HepG2 (cell line): ENCODE measurements around the gene ZNF546. TPM values are rescaled to one million over a fixed set of nuclear protein-coding genes. Genes with fewer than 3 reads are reported as not detected.

Experiments used
- ATAC-seq: fragments of 200-7000 bp; cut with Tn5 transposase; 3 replicates; pipeline ENCODE4 v1.9.1; 2020; ENCODE audit warnings: mild to moderate bottlenecking, moderate library complexity
- BruUV-seq: library from RNA; stranded (reverse); fragments of 400-500 nt; replicated peaks from 2 replicates; lab custom pipeline; 2021; lab: Mats Ljungman, UMichigan
- CTCF ChIA-PET: fragments of 300-600 bp; formaldehyde crosslinking; extraction: SDS; loops from one replicate; lab custom pipeline; 2021; ENCODE audit warnings: low total read pairs, inconsistent platforms, low intra/inter-chr PET ratio; lab: Yijun Ruan, JAX
- POLR2A ChIA-PET: fragments of 350-600 bp; sonication (Branson Sonifier 250); formaldehyde crosslinking; loops from one replicate; lab custom pipeline; 2020; ENCODE audit warnings: antibody characterized with exemption, inconsistent platforms; lab: Yijun Ruan, JAX
- DNase-seq: peaks from one replicate; pipeline ENCODE4 v3.0.0-alpha.2; 2015; ENCODE audit warnings: low spot score
- FAIRE-seq: peaks from 3 replicates; lab custom pipeline; 2011; peaks lifted over from hg19 to GRCh38; lab: Jason Lieb, UNC
- H2AFZ ChIP-seq: one replicate; pipeline ENCODE4 v1.6.1; 2011; ENCODE audit warnings: low read length, inconsistent platforms
- H3K27ac ChIP-seq: fragments of 300-600 bp; 3 replicates; pipeline ENCODE4 v1.8.0; 2011; ENCODE audit warnings: mixed run types, mild to moderate bottlenecking, mixed read lengths, low read length, inconsistent platforms; ENCODE audit not compliant: insufficient read depth; ENCODE audit errors: extremely low read length
- H3K27me3 ChIP-seq, 2 experiments: fragments of 200-600 bp in 1 of 2; 2 replicates in 1 of 2; 3 replicates in 1 of 2; pipeline versions ENCODE4 v1.6.0 to v1.8.0; 2011; ENCODE audit warnings: low read length in 2 of 2, mild to moderate bottlenecking in 2 of 2, moderate library complexity in 2 of 2, inconsistent platforms in 1 of 2; ENCODE audit not compliant: insufficient read depth in 2 of 2, control insufficient read depth in 1 of 2
- H3K36me3 ChIP-seq, 2 experiments: fragments of 200-600 bp in 1 of 2; replicated peaks in 1 of 2; 2 replicates in 1 of 2; 3 replicates in 1 of 2; pipeline versions ENCODE4 v1.5.1 to v1.8.0; 2011; ENCODE audit warnings: low read length in 2 of 2, inconsistent platforms in 1 of 2; ENCODE audit not compliant: insufficient read depth in 2 of 2, control insufficient read depth in 1 of 2
- H3K4me1 ChIP-seq: 2 replicates; pipeline ENCODE4 v1.5.1; 2012; ENCODE audit warnings: low read length, inconsistent platforms; ENCODE audit not compliant: insufficient read depth
- H3K4me2 ChIP-seq: 2 replicates; pipeline ENCODE4 v1.6.0; 2011; ENCODE audit warnings: low read depth, low read length, inconsistent platforms
- H3K4me3 ChIP-seq, 3 experiments: fragments of 200-600 bp in 1 of 3; sonication (generic), shearing (Covaris generic) in 1 of 3; replicated peaks in 1 of 3; 2 replicates each; pipeline ENCODE4 v1.5.1; 2011 to 2016; ENCODE audit warnings: low read length in 3 of 3, inconsistent platforms in 2 of 3, low read depth in 2 of 3, mild to moderate bottlenecking in 2 of 3, control low read depth in 1 of 3, mixed read lengths in 1 of 3; ENCODE audit not compliant: insufficient read depth in 1 of 3
- H3K79me2 ChIP-seq: one replicate; pipeline ENCODE4 v1.6.1; 2011; ENCODE audit warnings: low read length, inconsistent platforms; ENCODE audit not compliant: insufficient read depth
- H3K9ac ChIP-seq: 2 replicates; pipeline ENCODE4 v1.6.0; 2011; ENCODE audit warnings: mild to moderate bottlenecking, low read depth, low read length, inconsistent platforms; ENCODE audit not compliant: insufficient read depth
- H3K9me3 ChIP-seq: 2 replicates; pipeline ENCODE4 v1.5.1; 2012; ENCODE audit warnings: mild to moderate bottlenecking, low read length
- H4K20me1 ChIP-seq: 2 replicates; pipeline ENCODE4 v1.6.0; 2011; ENCODE audit warnings: inconsistent platforms, mild to moderate bottlenecking, low read length, moderate library complexity; ENCODE audit not compliant: insufficient read depth
- BRD4 ChIP-seq: sonication (generic); formaldehyde crosslinking; IDR thresholded peaks from 2 replicates; pipeline ENCODE4 v1.4.0; 2020; ENCODE audit warnings: missing genetic modification reagents
- NCOR1 ChIP-seq: fragments of 200-600 bp; sonication (generic); IDR thresholded peaks from 2 replicates; pipeline ENCODE4 v1.7.0; 2017; ENCODE audit warnings: antibody characterized with exemption, low read length, borderline replicate concordance
- POGK ChIP-seq: sonication (generic); formaldehyde crosslinking; conservative IDR thresholded peaks from 2 replicates; pipeline ENCODE4 v1.8.0; 2022; ENCODE audit warnings: mild to moderate bottlenecking, moderate library complexity, missing genetic modification reagents
- SP140L ChIP-seq: sonication (generic); formaldehyde crosslinking; IDR thresholded peaks from 2 replicates; pipeline ENCODE4 v1.4.0; 2020; ENCODE audit warnings: missing genetic modification reagents, borderline replicate concordance
- TEAD3 ChIP-seq: optimal IDR thresholded peaks from 2 replicates; pipeline ENCODE3; 2016; ENCODE audit warnings: borderline replicate concordance
- ZNF317 ChIP-seq: sonication (generic); formaldehyde crosslinking; IDR thresholded peaks from 2 replicates; pipeline ENCODE4 v1.5.0; 2020; ENCODE audit warnings: mild to moderate bottlenecking, missing genetic modification reagents
- ZNF546 ChIP-seq: sonication (generic); formaldehyde crosslinking; conservative IDR thresholded peaks from 2 replicates; pipeline ENCODE4 v1.8.1; 2023; ENCODE audit warnings: mild to moderate bottlenecking, missing genetic modification reagents
- ZNF572 ChIP-seq: sonication (generic); formaldehyde crosslinking; IDR thresholded peaks from 2 replicates; pipeline ENCODE4 v1.5.1; 2020; ENCODE audit warnings: mild to moderate bottlenecking, missing genetic modification reagents
- ZNF704 ChIP-seq: sonication (generic); formaldehyde crosslinking; IDR thresholded peaks from 2 replicates; pipeline ENCODE4 v1.8.1; 2023; ENCODE audit warnings: mild to moderate bottlenecking, inconsistent platforms, moderate library complexity, missing genetic modification reagents, borderline replicate concordance
- ZNF775 ChIP-seq: sonication (generic); formaldehyde crosslinking; IDR thresholded peaks from 2 replicates; pipeline ENCODE4 v1.4.0; 2020; ENCODE audit warnings: missing genetic modification reagents, mild to moderate bottlenecking, moderate library complexity, borderline replicate concordance
- WGBS: methylation state at CpG from one replicate; pipeline ENCODE4 v1.1.6; 2017; ENCODE audit warnings: low lambda C conversion rate; 5-methylcytosine and 5-hydroxymethylcytosine counted together
- in situ Hi-C: cut with HindIII; loops from 2 replicates; pipeline ENCODE4 v1.10.0; 2017; ENCODE audit warnings: low pct_unique_long_range_greater_than_20kb; ENCODE audit not compliant: extremely low pct_ligation_motif_present
- intact Hi-C: fragments of 100-400 bp; cut with micrococcal nuclease; formaldehyde crosslinking; loops from one replicate; pipeline ENCODE4 v1.10.0; 2022; ENCODE audit not compliant: unreplicated experiment
- polyA plus RNA-seq, 8 experiments: library from polyadenylated mRNA; depleted of rRNA in 3 of 8; stranded (reverse) in 7 of 8; unstranded in 1 of 8; fragments of >200 nt; fragmentation: Illumina TruSeq in 4 of 8; extraction: Trizol in 4 of 8; gene quantifications; 2 replicates each; pipeline versions ENCODE4 v1.2.1 to v1.2.3, GENCODE V29; 2011 to 2016; ENCODE audit warnings: low read depth in 4 of 8, missing spikeins in 1 of 8, mixed read lengths in 1 of 8; ENCODE audit not compliant: insufficient read depth in 1 of 8
- total RNA-seq, 5 experiments: library from RNA; depleted of rRNA; stranded (reverse); fragments of >200 nt; fragmentation: Illumina TruSeq; extraction: Trizol; gene quantifications; 2 replicates each; pipeline ENCODE4 v1.2.3, GENCODE V29; 2016; ENCODE audit warnings: low read depth in 1 of 5
- TF ChIP-seq, protein P1 (sequence below): sonication (generic); formaldehyde crosslinking; IDR thresholded peaks from 2 replicates; pipeline ENCODE4 v1.8.1; 2023; ENCODE audit warnings: mild to moderate bottlenecking, missing genetic modification reagents
- TF ChIP-seq, protein P2 (sequence below): IDR thresholded peaks from 2 replicates; pipeline ENCODE4 v1.6.1; 2016; ENCODE audit warnings: control low read depth

ZNF546 gene
- total and polyA plus RNA-seq, 2 of the 13 experiments (the other 11 are each of a cell fraction or from before 2014, with no cell fraction given), result 2.2 to 4.1 TPM

GRCh38 chr19:40023969-40024368 lies 27.1 kb downstream of the ZNF546 start (continued):
- TF ChIP-seq ZNF704 (CRISPR knock-in tag) (no peak), NCOR1 (no peak), ZNF572 (CRISPR knock-in tag) (no peak), ZNF775 (CRISPR knock-in tag) (no peak), SP140L (no peak), TEAD3 (CRISPR knock-in tag) (no peak), BRD4 (CRISPR knock-in tag) (no peak), ZNF546 (CRISPR knock-in tag) (no peak)
- TF ChIP-seq, protein P1, sequence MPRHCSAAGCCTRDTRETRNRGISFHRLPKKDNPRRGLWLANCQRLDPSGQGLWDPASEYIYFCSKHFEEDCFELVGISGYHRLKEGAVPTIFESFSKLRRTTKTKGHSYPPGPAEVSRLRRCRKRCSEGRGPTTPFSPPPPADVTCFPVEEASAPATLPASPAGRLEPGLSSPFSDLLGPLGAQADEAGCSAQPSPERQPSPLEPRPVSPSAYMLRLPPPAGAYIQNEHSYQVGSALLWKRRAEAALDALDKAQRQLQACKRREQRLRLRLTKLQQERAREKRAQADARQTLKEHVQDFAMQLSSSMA, result no peak
- TF ChIP-seq, protein P2, sequence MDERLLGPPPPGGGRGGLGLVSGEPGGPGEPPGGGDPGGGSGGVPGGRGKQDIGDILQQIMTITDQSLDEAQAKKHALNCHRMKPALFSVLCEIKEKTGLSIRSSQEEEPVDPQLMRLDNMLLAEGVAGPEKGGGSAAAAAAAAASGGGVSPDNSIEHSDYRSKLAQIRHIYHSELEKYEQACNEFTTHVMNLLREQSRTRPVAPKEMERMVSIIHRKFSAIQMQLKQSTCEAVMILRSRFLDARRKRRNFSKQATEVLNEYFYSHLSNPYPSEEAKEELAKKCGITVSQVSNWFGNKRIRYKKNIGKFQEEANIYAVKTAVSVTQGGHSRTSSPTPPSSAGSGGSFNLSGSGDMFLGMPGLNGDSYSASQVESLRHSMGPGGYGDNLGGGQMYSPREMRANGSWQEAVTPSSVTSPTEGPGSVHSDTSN (CRISPR knock-in tag), result no peak

DNA sequence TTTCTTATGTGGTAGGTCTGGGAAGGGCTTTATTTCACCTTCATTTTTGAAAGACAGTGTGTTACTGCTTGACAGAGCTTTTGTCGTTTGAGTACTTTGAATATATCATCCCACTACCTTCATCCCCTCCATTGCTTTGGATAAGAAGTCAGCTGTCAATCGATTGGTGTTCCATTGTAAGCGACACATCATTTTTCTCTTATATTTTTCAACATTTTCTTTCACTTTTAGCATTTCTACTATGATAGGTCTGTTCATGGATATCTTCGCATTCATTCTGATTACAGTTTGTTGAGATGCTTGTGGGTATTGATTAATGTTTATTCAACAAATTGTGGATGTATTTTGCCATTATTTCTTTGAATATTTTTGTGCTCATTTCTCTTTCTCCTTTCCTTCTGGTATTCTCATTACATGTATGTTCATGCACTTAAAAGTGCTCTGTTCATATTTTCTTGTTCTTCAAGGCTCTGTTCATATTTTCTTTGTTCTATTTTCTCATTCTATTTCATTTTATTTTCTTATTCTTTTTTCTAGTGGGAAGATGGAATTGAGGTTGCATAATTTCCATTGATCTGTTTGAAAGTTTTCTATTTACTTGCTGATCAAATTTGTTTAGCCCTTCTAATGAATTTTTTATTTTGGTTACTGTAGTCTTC lies 29.2 kb downstream of the ZNF546 start:
- intact Hi-C loops, result no loop called here
- BruUV-seq, result TSS peak; percentile 18
- CTCF ChIA-PET, result no interaction called here
- Histone ChIP-seq H3K27ac (no peak overlapping the region), H3K4me2 (no peak overlapping the region), H3K9ac (no peak overlapping the region), H3K9me3 (peaks cover 82% of the 10 kb centered on the region), H3K27me3 (no peaks in the 10 kb centered on the region), H2AFZ (no peak overlapping the region), H4K20me1 (no peaks in the 10 kb centered on the region), H3K4me3 (no peak overlapping the region), H3K79me2 (no peaks in the 10 kb centered on the region), H3K36me3 (no peaks in the 10 kb centered on the region), H3K4me1 (no peaks in the 10 kb centered on the region)
- WGBS, result 73% methylated on average over 4 of the region's 4 CpGs
- no peak for ATAC-seq
- DNase-seq, result no peak
- TF ChIP-seq POGK (CRISPR knock-in tag), result no peak
- peak; percentile 95 for TF ChIP-seq ZNF317 (CRISPR knock-in tag)
- FAIRE-seq, result no peak
- POLR2A ChIA-PET, result no interaction called here
- in situ Hi-C loops, result no loop called here
